ENCODE measurements around the gene FAM229A.

The FAM229A gene

DNA sequence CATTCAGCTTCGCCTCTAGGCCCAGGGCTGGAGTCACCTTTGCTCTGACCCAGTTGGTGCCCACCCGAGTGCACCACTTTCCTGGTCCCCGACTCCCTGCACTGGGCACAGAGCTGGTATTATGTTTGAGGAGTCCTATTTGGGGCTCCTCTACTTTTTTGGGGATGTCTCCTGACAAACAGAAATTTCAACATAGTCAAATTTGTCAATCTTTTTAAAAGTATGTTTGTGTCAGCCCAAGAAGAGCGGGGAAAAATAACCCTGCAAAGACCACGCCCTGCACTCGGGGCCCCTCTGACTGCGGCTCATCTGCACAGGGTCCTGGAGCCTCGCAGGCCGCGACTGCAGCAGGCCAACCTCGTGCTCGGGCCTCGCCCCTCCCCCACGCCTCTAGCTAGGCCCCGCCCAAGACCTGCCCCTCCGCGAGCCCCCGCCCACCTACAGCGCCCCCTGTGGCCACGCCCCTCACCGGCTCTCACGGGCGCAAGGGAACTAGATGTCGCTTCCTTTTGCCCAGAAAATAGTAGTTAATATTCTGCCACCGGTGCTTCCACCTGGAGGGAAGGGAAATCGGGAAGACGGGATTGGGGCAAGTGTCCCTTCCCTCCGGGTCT is 11.4 kb downstream of the FAM229A start:
- peak; percentile 92 for DNase-seq

DNA sequence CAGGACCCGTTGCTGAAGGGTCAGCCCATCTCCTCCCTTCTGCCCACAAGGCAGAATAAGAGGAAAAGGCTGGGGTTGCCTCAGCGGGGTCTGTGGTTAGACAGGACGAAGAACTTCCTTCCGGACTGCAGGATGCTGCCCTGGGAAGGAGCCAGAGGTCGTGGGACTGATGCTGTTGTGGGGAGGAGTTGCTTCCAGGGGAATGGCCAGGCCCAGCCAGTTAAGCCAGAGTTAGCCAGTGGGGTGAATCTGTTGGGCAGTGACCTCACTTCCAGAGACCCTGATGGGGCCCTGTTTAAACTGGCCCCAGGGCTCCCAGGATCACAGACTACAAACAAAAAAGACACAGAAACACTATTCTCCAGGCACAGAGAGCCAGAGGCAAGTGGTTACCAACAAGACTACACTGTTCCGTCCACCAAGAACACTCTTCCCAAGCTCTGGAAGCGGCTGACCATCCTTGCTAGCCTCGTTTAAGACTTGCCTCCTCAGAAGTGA is 13.0 kb downstream of the FAM229A start:
- DNase-seq, result no peak

DNA sequence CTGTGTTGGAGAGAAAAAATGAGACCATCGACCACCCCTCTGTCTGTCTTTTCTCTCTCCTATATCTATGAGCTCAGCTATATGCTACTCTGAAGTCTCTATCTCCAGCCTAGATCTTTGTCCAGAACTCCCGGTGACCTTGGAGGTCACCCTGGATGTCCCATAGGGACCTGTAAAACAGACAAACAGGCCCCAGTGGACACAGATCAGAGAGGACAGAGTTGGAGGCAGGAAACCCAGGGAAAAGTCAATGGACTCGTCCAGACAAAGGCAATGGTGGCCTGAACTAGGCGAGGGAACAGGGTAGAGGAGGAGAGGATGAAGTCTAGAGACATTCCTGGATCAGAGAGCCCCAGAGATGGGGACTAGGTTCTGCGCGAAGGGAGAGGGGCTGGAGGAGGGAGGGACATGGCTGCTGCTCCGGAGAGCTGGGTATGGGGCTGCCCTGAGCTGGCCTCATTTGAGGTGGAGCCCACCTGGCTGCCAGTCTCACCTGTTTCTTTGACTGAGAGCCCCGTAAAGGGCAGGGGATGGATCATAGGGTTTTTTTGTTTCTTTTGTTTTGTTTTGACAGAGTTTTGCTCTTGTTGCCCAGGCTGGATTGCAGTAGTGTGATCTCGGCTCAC is 15.6 kb downstream of the FAM229A start:
- no peak for DNase-seq

DNA sequence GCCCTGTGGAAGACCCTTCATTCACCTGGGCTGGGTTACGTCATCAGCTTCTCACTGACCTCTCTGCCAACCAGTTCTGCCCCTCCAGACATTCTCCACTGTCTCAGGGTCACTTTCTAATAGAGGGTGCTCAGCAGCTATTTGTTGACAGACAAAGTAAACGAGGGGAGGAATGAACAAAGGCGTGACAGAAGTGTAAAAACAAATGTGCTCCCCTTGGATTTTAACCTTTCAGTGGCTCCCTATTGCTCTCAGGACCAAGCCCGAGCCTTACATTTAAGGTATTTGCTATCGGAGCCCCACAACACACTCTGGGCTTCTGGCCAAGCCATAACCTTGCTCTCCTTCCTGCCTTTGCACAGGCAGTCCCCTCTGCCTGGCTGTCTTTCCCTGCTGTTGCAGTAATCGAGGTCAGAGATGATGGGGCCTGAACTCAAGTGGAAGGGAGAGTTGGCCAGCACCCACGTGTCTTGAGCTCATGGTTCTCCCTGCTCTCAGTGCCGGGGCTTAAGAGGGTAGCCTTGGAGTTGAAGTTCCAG is 16.9 kb downstream of the FAM229A start:
- DNase-seq, result no peak

DNA sequence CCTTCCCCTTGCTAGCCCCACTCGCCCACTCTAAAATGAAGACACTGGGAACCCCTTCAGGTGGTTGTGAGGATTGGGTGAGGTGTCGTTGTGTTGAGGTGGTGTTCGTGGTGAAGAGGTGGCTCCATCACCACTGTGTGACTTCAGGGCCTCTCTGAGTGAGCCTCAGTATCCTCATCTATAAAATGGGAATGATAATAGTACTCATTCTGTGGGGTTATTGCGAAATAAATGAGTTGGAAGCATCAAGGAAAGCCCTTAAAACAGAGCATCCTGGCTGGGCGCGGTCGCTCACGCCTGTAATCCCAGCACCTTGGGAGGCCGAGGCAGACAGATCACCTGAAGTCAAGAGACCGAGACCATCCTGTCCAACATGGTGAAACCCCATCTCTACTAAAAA is 19.6 kb downstream of the FAM229A start:
- no peak for DNase-seq

DNA sequence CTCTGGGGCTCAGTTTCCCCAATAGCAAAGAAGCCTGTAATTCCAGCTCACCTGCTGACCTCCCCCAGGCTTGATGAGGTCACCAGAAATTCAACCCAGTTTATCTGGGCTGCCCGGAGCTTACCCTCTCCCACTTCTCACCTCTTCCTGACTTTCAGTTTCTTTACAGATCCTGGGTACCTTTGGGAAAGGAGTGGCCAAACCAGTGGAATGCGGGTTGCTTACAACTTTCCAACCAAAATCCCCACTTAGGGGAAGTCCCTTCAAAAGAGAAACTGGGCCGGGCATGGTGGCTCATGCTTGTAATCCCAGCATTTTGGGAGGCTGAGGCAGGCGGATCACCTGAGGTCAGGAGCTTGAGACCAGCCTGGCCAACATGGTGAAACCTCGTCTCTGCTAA is 20.3 kb downstream of the FAM229A start:
- DNase-seq, result no peak

DNA sequence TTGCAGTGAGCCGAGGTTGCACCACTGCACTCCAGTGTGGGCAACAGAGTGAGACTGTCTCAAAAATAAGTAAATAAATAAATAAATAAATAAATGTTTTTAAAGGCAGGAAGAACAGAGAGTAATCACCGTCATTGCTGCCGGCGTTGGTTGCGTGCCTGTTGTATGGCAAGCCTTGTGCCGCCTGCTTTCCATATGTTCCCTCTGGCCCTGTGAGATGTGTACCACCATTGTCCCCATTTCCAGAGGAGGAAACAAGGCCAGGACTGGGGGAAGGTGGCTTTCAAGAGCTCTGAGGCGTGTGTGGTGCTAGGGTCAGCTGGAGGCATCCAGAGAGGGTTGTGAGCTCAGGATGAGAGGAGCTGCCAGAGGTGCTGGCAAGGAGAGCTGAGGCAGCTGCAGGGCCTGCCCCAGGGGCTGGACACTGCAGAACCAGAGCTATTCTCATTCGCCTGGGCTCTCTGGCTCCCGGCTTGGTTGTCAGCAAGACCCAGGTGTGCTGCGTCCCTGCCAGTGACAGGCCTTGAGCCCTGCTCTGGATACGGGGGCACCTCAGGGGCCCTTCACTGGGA is 21.0 kb downstream of the FAM229A start:
- no peak for DNase-seq

DNA sequence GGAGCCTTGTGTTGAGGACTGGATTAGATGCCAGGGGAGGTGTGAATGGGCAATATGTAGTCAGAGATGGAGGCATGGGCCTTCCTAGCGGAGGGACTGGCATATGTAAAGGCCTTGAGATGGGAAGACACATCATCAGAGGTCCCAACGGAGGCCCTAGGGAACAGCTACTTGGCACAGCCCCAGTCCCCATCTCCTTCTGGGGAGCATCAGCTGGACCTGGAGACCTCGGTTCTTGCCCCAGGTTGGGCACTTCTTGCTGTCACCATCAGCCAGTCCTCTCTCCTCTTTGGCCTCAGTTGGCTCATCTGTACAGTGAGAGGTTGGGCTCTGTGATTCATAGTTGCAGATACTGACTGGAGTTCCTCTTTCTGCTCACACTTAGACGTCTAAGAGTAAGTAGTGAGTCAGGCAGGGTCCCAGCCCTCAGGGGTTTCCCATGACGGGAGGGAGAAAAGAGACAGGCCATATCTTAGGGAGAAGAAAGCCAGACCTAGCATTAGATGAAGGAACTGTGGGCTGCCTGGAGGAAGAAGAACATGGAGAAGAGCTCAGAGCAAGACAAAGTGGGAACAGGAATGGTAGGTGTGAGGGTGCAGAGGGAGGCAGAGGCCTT is 22.8 kb downstream of the FAM229A start:
- DNase-seq, result no peak

DNA sequence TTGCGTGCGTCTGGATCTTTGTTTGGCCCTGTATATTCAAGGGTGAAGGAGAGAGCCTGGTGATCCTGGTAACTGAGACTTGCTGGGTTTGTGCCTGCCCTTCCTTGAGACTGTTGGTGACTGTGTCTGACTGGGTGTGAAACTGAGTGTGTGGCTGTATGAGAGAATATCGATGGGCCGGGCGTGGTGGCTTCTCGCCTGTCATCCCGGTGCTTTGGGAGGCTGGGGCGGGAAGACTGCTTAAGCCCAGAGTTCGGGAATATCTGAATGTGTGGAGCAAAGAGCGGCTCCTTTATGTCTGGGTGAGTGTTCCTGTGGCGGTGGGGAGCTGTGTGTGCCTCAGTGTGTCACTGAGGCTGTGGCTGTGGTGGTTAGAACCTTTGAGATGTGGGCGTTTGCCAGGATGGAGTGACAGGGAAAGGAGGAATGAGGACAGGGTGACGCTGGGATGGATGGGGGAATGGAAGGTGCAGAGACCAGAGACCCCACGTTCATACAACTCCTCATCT is 23.6 kb downstream of the FAM229A start:
- DNase-seq, result no peak

DNA sequence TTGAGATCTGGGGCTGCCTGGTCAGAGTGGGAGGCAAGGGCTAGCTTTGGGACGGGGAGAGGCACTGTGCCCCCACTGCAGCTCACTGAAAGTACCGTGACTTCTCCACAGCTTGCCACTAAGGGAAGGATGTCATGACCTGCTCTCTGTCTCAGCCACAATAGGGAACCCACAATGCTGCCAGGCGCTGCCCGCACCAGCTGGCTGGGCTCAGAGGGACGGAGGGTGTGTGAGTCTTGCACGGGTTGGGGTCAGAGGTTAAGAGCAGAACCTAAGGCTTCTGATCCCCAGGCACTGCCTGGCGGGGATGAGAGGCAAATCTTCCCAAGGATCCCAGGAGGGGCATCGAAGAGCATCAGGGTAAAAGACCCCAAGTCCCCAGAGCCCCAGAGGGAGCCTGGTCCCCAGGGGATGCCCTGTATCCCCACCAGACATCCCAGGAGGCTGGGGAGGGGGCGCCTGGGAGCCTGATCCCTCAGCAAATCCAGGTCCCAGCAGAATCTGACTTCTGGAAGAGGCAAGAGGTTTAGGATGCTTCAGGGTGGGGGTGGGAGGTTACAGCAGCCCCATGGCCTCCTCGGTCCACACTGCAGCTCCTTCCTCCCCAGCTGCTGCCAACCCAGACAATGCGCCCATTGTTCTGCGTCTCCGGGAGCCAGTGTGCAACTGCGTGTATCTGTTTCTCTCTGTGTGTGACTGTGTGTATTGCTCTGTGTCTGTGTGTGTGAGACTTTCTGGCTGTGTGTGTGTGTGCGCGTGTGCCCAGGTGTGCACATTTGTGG is 24.2 kb downstream of the FAM229A start:
- DNase-seq, result no peak

DNA sequence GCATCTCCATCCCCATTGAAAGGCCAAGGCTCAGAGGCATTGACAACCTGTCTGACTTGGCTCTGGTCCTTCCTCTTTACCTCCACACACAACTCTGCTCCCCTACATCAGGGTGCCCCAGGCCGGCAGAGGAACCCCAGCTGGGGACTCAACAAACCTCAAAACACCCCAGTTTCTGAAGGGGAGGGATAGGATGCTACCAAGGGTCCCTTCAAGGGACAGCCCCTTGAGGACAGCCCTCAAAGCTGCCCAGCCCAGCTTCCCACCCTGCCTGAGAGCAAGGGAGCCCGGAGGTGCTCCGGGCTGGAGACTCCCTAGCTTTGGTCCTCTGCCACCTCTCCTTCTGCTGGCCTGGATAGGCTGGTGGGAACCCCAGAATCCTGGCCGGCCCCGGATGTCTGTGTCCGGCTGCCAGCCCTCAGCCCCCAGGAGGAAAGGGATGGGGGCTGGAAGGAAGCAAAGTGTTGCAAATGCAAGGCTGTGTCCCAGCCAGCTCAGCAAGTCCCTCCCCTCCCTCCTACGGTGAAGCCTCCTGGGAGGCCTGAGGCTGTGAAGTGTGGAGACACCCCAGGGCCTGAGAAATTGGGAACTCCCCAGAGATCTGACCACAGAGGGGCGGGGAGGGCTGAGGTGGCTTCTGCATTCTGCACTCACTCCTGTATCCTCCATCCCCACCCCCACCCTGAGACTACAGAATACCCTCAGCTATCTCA is 25.2 kb downstream of the FAM229A start:
- DNase-seq, result no peak

DNA sequence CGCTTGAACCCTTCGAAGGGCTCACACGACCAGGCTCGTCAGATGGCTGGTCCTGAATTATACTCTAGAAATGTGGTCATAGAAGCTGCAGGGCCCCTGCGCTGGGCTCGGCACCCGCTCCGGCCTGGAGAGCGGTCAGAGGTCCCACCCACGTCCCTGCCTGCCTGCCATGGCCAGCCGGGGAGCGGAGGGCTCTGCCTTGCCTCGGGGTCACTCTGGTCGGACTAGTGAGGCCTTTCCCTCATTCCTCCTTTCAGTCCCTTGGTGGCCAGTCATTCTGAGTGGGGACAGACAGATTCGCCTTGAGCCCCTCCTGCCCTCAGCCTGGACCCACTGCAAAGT is 25.7 kb downstream of the FAM229A start:
- no peak for DNase-seq

DNA sequence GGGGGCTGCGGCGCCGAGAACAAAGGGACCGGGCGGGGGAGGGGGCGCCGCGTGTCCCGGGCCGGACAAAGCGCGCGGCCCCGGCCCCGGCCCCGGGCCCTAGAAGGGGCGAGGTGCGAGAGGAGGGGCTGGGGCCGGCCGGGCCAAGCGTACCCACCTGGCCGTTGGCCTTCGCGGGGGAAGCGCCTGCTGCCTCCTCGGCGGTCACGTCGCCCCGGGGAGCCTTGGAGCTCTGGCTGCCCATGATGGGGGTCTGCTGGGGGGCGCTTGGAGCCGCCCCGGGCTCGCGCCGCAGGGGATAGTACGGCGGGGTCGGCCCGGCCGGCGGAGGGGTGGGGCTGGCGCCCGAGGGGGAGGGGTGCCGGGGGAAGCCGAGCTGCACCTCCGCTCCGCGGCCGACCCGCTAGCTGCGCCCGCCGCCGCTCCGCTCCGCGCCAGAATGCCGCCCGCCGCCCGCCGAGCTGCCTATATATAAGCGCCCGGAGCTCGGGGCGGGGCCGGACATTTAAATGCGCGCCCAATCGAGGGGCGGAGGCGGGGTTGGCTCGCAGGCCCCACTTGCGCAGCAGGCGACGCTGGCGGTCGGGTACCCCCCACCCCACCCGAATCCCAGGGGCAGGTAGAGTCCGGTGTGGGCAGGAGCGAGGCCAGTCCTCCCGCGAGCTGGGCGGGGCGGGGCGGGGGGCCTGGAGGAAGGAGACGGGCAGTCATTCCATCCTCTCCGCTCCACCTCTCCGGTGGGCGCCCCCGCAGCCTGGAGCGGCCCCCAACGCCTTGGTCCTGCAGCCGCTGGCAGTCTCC is 26.3 kb downstream of the FAM229A start, which contains the start of gene MARCKSL1:
TSS of gene MARCKSL1 (minus strand) at position 444 of the 801 bp plus-strand sequence. CDS start at position 244, 200 bp downstream.
- DNase-seq, result peak; percentile 87

DNA sequence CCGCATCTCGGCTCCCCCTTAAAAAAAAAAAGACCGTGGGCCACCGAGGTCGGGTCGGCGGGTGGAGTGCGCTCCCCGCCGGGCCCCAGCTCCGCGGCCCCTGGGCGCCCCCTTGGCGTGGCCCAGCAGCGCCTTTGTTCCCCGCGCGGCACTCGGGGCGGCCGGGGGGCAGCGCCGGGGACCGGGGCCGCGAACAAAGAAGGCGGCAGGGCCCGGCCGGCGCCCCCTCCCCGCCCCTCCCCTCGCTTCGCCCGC is 26.8 kb downstream of the FAM229A start:
- no peak for DNase-seq

DNA sequence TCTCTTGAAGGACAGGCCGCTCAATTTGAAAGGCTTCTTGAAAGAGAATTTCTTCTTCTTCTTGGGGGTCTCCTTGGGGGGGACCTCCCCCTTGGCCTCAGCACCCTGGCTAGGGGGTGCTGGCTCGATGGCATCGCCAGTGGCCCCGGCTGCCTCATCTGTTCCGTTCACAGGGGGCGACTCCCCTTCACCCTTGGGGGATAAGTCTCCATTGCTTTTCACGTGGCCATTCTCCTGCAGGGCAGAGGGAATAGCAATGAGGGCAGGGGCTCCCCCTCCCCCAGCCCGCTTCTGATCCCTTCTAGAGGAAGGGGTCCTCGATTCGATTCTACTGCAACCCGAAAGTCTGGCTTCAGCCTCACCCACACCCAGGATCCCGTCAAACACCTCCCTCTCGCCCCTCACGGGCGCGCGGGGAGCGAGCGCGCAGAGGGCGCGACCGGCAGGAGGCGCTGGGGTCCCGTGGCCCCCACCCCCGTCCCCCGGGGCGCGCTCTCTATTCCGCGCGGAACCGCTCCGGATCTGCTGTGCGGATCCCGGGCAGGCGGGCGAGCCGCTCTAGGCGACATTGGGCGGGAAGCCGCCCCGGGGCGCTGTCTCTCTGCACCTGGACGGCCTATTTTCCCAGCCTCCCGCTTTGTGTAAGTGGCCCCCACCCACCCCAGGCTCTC is 27.3 kb downstream of the FAM229A start:
- DNase-seq, result peak; percentile 78

DNA sequence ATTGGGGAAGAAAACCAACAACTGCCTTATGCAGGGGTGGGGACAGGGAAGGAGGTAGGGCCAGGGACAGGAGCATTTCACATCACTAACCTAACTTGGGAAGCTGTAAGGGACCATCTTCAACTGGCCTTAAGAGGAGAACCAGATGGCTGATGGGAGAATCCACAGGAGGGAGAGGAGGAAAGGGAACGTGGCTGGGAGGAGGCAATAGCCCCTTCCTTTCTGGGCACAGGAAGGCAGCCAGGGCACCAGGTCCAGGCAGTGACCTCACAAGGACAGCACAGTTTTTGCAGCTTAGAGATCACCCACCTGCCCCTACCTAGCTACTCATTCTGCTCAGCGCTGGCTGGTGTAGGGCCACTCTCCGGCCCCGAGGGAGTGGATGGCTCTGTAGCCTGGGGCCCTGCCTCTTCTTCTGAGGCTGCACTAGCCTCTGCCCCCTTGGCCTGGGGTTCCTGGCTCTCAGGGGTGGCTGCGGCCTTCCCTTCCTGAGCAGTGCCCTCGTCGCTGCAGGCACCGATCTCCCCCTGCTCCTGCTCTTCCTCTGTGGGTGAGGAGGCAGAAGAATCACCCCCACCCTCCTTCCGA is 27.9 kb downstream of the FAM229A start:
- DNase-seq, result peak; percentile 31

DNA sequence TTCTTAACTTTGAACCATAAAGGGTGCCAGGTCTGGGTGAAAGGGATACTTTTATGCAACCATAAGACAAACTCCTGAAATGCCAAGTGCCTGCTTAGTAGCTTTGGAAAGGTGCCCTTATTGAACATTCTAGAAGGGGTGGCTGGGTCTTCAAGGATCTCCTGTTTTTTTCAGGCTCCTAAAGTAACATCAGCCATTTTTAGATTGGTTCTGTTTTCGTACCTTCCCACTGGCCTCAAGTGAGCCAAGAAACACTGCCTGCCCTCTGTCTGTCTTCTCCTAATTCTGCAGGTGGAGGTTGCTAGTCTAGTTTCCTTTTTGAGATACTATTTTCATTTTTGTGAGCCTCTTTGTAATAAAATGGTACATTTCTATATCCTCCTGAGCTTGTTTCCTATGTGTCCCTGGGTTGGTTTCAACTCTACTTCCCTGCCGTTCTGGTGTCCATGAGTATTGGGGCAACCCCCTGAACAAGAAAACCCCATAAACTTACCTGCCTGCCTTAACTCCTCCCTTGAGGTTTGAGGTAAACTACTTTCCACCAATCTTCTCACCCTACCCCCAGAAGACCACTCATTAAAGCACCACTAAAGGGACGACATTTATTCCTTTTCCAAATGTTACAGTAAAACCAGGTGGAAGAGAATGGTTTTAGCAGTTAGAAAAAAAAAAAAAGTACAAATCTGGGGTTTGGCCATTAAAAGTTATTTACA is 28.9 kb downstream of the FAM229A start:
- no peak for DNase-seq

DNA sequence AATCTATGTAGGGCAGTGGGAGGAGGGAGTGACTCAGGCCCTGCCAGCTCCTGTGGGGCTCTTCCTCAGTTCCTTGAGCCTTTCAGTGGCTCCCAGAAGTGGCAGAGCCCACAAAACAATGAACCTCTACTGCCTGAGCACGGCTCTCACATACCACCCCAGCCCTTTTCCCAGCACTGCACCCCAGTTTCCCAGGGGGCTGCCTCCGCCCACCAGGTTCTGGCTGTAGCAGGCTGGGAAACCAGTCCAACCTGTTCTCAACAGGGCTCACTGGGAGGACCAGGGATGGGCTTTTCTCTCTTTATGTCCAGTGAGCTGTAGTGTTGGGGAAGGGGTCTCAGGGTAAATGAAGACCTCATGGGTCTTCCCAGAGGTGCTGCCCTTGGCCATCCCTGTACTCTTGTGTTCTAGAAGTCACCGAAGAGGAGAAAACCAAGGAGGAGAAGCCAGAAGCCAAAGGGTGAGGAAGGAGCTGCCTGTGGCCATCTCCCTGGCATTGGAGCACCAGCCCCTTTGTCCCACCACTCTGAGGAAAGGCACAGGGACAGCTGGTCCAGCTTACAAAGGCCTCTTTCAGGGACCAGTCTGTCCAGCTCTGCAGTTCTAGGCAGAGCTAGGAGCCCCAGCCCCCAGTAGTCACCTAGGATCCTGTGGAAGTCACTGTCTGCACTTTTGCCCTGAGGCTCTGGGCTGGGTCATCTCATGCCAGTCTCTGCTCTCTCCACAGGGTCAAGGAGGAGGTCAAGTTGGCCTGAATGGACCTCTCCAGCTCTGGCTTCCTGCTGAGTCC is 29.8 kb downstream of the FAM229A start:
- no peak for DNase-seq
